ENCODE results near the gene PPP4C. TPM values are rescaled to one million over a fixed set of nuclear protein-coding genes. Genes with fewer than 3 reads are reported as not detected.

Gene PPP4C
- total RNA-seq, 2 donors from 2014 or later, result 111 to 156 TPM

- Histone ChIP-seq H3K36me3 (no peaks in the 10 kb centered on the region), H3K27ac (no peak overlapping the region)
- DNase-seq, result no peak
Observed at GRCh38 chr16:30104090-30104489, 28.3 kb downstream of the PPP4C start.

GRCh38 chr16:30104492-30104891, 28.7 kb downstream of the PPP4C start:
- Histone ChIP-seq H3K27me3 (no peaks in the 10 kb centered on the region), H3K9ac (ENCODE audit: low read depth in 2 of 2, low read length in 2 of 2) (no peak overlapping the region), H3K36me3 (no peaks in the 10 kb centered on the region), H3K9me3 (no peaks in the 10 kb centered on the region), H3K27ac (no peak overlapping the region), H3K4me3 (no peak overlapping the region), H3K4me1 (no peaks in the 10 kb centered on the region)
- DNase-seq, result no peak
- intact Hi-C loops (cut with DNase I), result no loop called here
- TF ChIP-seq CTCF (IDR thresholded peaks at IDR 0.05), result no peak

More at GRCh38 chr16:30104090-30104489, 28.3 kb downstream of the PPP4C start:
- TF ChIP-seq CTCF (IDR thresholded peaks at IDR 0.05), result no peak
- Histone ChIP-seq H3K27me3 (no peaks in the 10 kb centered on the region), H3K4me1 (no peaks in the 10 kb centered on the region), H3K9ac (ENCODE audit: low read depth in 2 of 2, low read length in 2 of 2) (no peak overlapping the region), H3K4me3 (no peak overlapping the region), H3K9me3 (no peaks in the 10 kb centered on the region)
- intact Hi-C loops (cut with DNase I), result no loop called here

GRCh38 chr16:30108059-30108850, 32.5 kb downstream of the PPP4C start:
- Histone ChIP-seq H3K36me3 (no peaks in the 10 kb centered on the region), H3K4me3 (no peak overlapping the region), H3K4me1 (peaks cover 2% of the 10 kb centered on the region), H3K9ac (ENCODE audit: low read depth in 2 of 2, low read length in 2 of 2) (no peak overlapping the region), H3K27me3 (no peaks in the 10 kb centered on the region), H3K27ac (no peak overlapping the region), H3K9me3 (no peaks in the 10 kb centered on the region)
- no peak for TF ChIP-seq CTCF (IDR thresholded peaks at IDR 0.05)
- intact Hi-C loops (cut with DNase I), result no loop called here
- DNase-seq, result no peak

GRCh38 chr16:30110661-30111060, 34.9 kb downstream of the PPP4C start:
- H3K4me3 ChIP-seq, result no peak overlapping the region
- no peak for TF ChIP-seq CTCF (IDR thresholded peaks at IDR 0.05)
- no peak overlapping the region for H3K9ac ChIP-seq (ENCODE audit: low read depth in 2 of 2, low read length in 2 of 2)
- peaks cover 19% of the 10 kb centered on the region for H3K4me1 ChIP-seq
- H3K36me3 ChIP-seq, result no peaks in the 10 kb centered on the region
- H3K27me3 ChIP-seq, result no peaks in the 10 kb centered on the region
- intact Hi-C loops (cut with DNase I), result no loop called here
- no peak overlapping the region for H3K27ac ChIP-seq
- no peaks in the 10 kb centered on the region for H3K9me3 ChIP-seq
- DNase-seq, result no peak

GRCh38 chr16:30112197-30113030, 36.6 kb downstream of the PPP4C start:
- Histone ChIP-seq H3K27me3 (no peaks in the 10 kb centered on the region), H3K4me3 (no peak overlapping the region), H3K36me3 (no peaks in the 10 kb centered on the region), H3K9me3 (no peaks in the 10 kb centered on the region), H3K9ac (ENCODE audit: low read depth in 2 of 2, low read length in 2 of 2) (peak overlapping the region in 1 of 2 donors; percentile 78), H3K27ac (peak overlapping the region; percentile 79), H3K4me1 (peaks cover 25% of the 10 kb centered on the region)
- peak; percentile 83 for DNase-seq
- peak; percentile 77 for TF ChIP-seq CTCF (IDR thresholded peaks at IDR 0.05)
- intact Hi-C loops (cut with DNase I), result no loop called here

Measured in colonic mucosa (tissue), 4 donors.